Stimulated activated CD4-positive, alpha-beta T cell treated with anti-CD3 and anti-CD28 coated beads, Interleukin-12 subunit alpha, Interleukin-12 subunit beta, amount 100 ng/mL, for 48 hours (primary cell): ENCODE measurements around the gene GMPPA.
A peak's percentile ranks its signal among the peaks of the same experiment; 100 is the strongest.

Source experiments
- DNase-seq, 3 donors: peaks; one replicate each; pipeline ENCODE4 v3.0.0-alpha.2; 2020; ENCODE audit warnings: low read depth in 2 of 3, low spot score in 1 of 3

GMPPA gene

DNA sequence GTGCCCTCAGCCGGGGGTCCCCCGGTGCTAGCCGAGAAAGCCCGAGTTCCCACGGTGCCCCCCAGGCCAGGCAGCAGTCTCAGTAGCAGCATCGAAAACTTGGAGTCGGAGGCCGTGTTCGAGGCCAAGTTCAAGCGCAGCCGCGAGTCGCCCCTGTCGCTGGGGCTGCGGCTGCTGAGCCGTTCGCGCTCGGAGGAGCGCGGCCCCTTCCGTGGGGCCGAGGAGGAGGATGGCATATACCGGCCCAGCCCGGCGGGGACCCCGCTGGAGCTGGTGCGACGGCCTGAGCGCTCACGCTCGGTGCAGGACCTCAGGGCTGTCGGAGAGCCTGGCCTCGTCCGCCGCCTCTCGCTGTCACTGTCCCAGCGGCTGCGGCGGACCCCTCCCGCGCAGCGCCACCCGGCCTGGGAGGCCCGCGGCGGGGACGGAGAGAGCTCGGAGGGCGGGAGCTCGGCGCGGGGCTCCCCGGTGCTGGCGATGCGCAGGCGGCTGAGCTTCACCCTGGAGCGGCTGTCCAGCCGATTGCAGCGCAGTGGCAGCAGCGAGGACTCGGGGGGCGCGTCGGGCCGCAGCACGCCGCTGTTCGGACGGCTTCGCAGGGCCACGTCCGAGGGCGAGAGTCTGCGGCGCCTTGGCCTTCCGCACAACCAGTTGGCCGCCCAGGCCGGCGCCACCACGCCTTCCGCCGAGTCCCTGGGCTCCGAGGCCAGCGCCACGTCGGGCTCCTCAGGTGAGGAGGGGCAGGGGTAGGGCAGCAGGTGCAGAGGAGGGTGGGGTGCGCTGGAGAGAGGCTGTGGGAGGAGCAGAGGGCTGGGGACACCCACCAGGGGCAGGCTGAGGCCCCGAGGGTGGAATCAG, 14.1 kb upstream of the GMPPA start:
- DNase-seq: no peak

DNA sequence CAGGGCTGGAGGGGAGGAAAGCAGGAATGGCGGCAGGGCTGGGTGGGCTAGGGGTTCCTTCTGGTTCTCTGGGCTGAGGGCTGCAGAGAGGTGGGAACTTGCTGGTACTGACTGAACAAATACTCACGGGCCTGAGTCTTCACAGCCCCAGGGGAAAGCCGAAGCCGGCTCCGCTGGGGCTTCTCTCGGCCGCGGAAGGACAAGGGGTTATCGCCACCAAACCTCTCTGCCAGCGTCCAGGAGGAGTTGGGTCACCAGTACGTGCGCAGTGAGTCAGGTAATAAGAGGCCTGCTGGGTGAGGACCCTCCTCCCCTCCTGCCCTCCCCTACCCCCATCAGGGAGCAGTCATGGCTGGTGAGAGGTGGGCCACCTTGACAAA, 13.5 kb upstream of the GMPPA start:
- DNase-seq: no peak

DNA sequence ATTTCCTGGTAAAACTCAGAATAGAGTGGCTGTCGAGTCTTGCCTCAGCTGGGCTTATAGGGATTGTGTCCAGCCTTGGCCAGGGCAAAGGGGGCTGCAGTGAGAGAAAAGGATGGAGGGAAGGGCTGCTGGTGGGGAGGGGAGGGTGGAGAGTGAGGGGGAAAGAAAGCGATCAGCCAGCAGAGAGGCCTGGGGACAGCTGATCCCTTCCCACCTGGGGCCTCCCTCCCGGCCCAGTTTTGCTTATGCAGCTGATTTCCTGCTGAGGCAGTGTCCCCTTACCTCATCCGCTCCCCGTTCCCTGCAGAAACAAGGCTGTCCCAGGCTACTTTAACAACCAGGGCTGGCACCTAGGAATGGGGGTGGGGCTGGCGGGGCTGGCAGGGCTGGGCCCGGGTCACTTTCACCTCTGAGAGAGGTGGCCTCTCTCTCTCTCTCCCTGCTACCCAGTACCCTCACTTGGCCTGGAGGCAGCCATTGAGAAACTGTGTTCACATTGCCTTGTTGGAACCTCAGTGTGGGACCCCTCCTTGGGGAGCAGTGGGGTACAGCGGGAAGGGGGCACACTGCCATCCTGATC, 12.2 kb upstream of the GMPPA start:
- DNase-seq: no peak

DNA sequence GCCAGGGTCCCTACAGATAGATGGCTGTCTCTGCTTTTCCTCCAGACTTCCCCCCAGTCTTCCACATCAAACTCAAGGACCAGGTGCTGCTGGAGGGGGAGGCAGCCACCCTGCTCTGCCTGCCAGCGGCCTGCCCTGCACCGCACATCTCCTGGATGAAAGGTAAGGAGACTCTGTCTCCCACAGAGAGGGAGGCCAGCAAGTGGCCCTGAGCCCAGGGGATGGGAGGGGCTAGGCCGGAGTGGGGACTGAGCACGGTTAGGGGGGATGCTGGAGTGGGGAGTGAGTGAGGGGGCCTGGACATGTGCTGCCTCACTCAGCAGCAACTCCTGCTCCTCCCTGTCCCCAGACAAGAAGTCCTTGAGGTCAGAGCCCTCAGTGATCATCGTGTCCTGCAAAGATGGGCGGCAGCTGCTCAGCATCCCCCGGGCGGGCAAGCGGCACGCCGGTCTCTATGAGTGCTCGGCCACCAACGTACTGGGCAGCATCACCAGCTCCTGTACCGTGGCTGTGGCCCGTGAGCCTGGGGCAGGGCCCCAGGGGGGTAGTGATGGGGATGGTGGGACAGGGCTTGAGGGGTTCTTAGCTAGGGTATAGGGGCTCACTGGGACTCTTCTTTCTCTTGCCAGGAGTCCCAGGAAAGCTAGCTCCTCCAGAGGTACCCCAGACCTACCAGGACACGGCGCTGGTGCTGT, 10.4 kb upstream of the GMPPA start:
- DNase-seq: no peak

DNA sequence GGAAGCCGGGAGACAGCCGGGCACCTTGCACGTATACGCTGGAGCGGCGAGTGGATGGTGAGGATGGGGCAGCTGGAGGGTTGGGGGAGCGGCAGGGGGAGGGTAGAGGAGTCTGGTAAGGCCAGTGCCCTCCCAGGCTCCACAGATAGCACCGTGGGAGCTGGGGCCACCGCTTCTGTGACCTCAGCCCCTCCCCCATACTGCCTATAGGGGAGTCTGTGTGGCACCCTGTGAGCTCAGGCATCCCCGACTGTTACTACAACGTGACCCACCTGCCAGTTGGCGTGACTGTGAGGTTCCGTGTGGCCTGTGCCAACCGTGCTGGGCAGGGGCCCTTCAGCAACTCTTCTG, 9.9 kb upstream of the GMPPA start:
- DNase-seq: no peak

DNA sequence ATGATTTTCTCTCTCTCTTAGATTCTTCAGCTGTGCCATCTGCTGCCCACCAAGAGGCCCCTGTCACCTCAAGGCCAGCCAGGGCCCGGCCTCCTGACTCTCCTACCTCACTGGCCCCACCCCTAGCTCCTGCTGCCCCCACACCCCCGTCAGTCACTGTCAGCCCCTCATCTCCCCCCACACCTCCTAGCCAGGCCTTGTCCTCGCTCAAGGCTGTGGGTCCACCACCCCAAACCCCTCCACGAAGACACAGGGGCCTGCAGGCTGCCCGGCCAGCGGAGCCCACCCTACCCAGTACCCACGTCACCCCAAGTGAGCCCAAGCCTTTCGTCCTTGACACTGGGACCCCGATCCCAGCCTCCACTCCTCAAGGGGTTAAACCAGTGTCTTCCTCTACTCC, 9.4 kb upstream of the GMPPA start:
- DNase-seq: no peak

DNA sequence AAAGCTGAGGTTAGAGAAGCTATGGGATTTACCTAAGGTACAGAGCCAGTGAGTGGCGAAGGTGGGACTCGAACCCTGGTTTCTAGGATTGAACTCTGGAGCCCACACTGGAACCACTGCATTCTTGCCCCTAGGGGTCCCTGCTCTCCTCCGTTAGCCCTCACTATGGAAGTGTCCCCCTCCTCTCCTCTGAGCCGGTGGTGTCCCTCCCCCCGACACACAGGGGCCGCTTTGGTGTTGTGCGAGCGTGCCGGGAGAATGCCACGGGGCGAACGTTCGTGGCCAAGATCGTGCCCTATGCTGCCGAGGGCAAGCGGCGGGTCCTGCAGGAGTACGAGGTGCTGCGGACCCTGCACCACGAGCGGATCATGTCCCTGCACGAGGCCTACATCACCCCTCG, 8.5 kb upstream of the GMPPA start:
- no peak for DNase-seq

DNA sequence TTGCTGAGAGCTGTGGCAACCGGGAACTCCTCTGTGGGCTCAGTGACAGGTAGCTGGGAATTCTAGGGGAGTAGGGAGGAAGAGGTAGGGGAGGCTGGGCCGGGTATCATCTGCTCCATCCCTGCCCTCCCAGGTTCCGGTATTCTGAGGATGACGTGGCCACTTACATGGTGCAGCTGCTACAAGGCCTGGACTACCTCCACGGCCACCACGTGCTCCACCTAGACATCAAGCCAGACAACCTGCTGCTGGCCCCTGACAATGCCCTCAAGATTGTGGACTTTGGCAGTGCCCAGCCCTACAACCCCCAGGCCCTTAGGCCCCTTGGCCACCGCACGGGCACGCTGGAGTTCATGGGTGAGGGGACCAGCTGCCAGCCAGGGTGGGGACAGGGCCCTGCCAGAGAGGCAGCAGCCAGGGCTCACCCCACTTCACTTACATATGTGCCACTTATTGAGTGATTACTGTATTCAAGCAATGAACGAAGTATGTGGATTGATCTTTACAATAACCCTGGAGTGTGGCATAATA, 8.0 kb upstream of the GMPPA start:
- no peak for DNase-seq

DNA sequence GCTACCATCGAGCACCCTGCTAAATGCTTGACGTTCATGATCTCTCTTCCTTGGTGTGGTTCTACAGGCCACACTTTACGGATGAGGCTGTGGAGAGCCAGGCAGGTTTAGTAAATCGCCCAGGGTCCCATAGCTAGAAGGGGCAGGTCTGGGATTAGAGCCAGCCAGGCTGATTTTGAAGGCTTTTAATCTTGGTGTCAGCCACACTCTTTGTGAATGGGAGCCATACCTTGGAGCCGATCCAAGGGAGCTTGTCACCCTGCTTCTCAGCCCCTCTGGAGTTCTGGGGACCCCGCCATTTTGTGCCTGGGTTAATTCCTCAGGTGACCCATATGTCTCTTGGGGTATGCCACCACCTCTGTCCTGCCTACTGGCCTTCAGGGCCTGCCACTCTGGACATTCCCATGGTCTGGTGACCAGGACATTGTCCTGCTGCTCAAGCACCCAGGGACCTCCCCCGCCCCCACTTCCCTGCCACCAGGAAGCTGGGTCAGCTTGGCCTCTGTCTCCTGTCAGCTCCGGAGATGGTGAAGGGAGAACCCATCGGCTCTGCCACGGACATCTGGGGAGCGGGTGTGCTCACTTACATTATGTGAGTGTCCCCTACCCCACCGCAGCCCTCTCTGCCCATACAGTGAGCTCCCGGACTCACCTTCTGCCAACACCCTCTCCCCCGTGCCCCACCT, 7.3 kb upstream of the GMPPA start:
- DNase-seq: no peak

DNA sequence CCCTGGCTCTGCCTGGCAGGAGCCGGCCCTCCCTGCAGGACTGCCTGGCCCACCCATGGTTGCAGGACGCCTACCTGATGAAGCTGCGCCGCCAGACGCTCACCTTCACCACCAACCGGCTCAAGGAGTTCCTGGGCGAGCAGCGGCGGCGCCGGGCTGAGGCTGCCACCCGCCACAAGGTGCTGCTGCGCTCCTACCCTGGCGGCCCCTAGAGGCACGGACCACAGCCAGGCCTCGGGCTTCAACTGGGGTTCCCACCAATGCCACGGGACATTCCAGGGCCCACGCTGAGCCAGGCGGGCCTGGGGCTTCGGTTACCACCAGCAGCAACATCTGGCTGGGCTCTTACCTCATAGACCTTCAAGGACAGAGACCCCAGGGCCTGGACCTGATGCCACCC, 6.1 kb upstream of the GMPPA start:
- no peak for DNase-seq

DNA sequence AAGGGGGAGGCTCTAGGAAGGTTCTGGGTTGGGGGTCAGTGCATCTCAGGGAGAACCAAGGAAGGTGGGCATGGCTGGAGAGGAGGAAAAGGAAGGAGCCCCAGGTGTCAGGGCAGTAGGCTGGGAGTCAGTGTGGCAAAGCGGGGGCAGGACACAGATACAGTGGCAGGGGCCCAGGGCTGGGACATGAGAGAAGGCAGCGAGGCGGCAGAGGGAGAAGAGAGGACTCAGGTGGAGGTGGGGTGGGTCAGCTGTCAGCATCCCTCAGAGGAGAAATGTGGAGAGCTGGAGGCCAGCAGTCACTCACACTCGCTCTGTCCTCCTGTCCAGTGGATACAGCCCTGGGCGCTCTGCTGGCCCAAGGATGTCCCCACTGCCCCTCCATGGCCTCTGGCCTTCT, 5.6 kb upstream of the GMPPA start:
- no peak for DNase-seq

DNA sequence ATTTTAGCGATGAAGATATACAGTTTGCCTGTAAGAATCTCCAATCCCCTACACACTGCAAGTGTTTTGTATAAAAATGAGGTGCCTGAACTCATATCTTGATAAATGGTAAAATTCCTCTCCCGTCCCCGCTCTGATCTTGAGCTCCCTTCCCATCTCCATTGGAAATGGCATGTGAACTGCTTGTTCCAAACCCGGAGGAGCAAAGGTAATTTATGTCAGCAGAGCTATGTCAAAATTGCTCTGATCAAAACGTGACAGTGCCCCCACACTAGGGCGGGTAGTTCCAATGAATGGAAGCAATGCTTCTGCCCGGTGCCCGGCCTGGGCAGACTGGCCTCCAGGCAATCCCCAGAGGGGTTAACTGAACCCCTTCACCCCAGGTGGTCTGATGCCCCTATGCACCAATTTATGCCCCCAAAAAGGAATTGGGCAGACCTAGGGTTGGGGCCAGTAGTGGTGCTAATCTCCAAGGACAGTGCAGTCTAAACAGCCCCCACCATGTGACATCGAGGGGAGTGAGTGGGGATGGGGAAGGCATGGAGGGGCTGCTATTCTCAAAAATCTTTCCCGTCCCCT, 3.6 kb upstream of the GMPPA start:
- DNase-seq: no peak

DNA sequence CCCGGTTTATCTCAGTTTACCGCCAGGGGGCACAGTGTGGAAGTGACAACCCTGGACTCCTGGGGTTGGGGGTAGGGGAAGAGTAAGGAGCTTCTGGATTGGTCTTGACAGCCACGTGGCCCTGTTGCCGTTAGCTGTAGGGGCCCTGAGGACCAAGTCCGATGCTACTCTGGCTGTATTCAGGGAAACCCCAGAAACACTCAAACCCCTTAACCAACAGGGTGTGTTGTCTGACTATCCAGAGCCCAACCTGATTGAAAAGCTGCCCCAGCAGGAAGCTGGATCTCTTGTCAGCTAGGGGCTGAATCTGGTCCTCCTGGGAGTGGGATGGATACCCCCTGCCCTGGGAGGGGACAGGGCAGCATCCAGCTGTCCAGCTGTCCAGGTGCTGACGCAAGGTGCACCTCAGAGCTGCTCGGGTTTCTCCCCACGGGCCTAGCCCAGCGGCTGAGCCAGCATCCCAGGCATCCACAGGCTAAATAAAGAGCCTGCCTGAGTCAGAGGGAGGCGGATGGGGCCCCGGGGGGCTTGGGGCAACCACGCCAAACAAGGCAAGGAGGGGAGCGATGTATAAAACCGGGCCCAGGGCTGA, 3.1 kb upstream of the GMPPA start:
- DNase-seq: peak; percentile 28 to 57 (median 44)

DNA sequence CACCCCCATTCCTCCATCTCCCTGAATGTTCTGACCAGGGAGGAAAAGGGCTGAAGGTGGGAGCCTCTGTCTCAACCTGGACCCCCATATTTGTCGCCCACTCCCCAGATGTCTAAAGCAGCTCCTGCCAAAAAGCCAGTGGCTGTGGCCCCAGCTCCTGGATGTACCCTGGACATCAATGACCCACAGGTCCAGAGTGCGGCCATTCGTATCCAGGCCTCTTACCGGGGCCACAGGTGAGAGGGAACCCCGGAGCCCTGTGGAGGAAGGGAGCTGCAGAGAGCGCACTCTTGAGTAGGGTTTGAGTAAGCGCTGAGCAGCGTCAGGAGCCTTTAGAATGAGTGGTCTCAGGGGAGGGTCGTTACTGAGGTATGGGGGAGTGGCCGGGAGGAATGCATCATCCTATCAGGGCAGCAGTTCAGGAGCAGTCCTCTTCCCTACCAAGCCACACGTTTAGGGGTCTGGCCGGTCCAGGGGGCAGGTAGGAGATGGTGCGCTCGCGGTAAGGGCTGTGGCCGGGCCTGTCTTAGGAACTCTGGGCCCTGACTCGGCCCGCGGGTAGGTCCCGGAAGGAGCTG, 2.4 kb upstream of the GMPPA start:
- no peak for DNase-seq

DNA sequence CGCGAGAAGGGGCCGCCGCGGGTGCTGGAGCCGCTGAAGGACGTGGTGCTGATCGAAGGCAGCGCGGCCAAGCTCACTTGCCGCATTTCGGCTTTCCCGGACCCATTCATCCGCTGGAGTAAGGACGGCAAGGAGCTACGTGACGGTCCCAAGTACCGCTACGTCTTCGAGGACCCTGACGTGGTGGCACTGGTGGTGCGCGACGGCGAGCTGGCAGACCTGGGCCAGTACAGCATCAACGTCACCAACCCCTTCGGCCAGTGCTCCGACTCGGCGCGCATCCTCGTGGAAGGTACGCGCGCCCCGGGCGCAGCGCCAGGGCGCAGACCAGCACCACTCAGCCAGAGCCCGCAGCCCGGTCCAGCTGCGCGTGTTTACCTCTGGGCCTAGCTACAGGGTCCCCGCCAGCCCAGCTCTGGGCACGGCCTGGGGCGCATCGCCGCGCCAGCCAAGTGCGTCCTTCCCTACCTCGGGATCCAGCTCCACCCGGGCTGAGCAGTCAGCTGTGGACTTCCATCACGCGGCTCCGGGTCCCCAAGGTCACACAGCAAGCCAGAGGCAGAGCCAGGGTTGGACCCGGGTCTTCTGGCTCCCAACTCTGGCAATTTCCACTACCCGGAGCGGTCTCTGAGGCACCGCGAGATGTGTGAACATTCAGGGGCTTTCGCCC, 1.7 kb upstream of the GMPPA start:
- no peak for DNase-seq

DNA sequence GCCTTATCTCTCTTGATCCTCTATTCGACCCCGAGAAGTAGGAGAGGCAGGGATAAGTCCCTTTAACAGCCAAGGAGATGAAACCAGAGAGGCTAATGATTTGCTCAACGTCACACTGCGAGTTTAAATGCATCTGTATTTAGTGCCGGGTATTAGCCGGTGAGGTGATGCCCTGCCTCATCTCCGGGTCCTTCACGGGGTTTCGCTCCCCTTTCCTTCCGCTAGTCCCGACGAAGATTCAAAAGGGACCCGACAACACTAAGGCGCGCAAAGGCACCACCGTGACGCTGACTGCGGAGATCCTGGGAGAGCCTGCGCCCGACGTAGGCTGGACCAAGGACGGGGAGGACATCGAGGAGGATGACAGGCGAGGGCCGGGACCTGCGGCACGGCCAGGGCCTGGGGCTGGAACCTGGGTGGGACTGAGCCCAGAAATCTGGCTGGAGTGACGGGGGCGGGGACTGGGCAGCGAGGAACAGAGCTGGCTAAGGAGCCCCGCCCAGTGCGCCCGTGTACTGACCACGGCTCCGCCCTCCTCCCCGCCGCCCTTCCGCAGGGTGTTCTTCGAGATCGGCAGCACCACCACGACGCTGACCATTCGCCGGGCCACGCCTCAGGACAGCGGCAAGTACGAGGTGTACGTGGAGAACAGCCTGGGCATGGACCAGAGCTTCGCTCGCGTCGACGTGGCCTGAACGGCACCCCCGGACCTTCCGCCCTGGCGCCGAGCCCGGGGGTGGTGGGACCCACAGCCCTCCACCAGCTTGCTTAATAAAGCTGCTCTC, 1.0 kb upstream of the GMPPA start:
- peak in 1 of 3 donors; percentile 29 for DNase-seq

DNA sequence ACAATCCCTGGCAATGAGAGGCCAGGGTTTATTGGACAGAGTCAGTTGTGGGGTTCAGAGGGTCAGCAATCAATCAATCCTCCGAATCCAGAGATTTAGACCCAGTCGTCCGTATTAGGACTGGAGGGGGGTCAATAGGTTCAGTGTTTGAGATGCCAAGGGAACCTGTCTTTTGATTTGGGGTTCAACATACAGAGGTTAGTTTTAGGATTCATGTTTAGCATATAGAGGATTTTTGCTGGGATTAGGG, 292 bp downstream of the GMPPA start:
- no peak for DNase-seq

DNA sequence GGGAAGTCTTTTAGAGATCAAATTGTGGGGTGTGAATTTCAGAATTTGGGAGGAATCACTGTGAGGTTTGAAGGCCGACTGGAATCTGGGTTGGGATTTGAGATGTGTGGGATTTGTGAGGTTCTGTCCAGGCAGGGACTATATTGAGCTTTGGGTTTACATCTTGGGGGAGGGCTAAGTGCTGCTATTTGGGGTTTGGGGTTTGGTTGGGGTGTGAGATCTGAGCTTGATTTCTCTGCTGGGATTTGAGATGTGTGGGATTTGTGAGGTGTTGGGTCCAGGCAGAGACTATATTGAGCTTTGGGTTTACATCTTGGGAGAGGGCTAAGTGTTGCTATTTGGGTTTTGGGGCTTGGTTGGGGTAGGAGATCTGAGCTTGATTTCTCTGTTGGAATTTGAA, 864 bp downstream of the GMPPA start:
- DNase-seq: no peak

DNA sequence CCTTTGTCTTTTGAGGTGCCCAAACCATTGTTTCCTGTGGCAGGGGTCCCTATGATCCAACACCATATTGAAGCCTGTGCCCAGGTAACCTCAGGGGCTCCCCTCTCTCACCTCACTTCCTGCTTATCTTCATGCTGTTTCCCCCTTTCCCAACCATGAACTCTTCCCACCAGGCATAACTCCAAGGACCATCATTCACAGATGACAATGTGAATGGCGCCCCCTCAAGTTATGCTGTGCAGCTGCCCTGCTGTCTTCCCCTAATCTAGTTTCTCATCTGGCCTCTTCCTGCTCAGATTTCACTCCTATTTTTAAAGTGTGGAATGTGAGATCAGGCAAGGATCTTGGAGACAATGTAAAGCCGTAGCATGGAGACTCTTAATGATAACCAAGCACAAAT, 1.4 kb downstream of the GMPPA start:
- no peak for DNase-seq

DNA sequence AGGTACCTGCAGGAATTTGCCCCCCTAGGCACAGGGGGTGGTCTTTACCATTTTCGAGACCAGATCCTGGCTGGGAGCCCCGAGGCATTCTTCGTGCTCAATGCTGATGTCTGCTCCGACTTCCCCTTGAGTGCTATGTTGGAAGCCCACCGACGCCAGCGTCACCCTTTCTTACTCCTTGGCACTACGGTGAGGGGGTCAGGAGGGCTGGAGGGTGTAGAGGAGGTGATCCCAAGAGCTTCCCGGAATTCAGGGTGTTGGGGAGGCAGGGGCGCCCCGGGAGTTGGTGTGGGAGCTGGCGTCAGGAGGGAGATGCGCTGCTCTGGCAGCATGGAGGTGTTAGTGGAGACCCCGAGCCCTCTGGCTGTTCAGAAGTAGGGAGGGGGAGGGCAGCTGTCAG, 3.2 kb downstream of the GMPPA start:
- DNase-seq: no peak
